ENCODE results near the gene DNAJC12.

DNA sequence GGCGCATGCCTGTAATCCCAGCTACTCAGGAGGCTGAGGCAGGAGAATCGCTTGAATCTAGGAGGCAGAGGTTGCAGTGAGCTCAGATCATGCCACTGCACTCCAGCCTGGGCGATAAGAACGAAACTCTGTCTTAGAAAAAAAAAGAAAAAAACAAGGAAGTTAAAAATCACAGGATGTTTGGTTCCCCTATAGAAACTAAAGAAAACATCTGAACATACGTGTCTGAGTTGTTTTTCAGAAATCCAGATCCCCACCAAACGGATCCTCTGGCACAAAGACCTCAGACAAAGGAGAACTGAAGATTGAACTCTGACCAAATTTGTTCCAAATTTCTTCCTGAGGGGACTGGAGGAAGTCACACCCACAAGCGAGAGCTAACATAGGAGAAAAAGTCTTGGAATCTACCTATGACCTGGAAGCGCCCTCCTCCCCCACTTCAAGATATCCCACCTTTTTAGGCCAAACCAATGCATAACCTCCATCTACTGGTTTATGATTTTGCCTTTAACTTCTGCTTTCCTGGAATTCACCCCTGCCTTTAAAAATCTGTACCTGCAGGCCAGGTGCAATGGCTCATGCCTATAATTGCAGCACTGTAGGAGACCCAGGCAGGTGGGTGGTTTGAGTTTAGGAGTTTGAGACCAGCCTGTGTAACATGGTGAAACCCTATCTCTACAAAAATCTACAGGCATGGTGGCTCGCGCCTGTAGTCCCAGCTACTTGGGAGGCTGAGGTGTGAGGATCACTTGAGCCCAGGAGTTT is 26.8 kb upstream of the DNAJC12 start:
- TF ChIP-seq EZH2phosphoT487 (IDR thresholded peaks at IDR 0.05; ENCODE audit: borderline replicate concordance, low read depth) (no peak), TAF1 (IDR thresholded peaks at IDR 0.05; ENCODE audit: borderline replicate concordance, low read depth, low read length) (no peak), TEAD4 (IDR thresholded peaks at IDR 0.05; ENCODE audit: borderline replicate concordance, insufficient read depth) (no peak), NFIC (IDR thresholded peaks at IDR 0.05; ENCODE audit: borderline replicate concordance) (no peak), CHD2 (IDR thresholded peaks at IDR 0.05; ENCODE audit: low read length, partially characterized antibody) (no peak), FOXM1 (IDR thresholded peaks at IDR 0.05; ENCODE audit: low read depth) (no peak), POLR2AphosphoS5 (IDR thresholded peaks at IDR 0.05; ENCODE audit: low read depth, low read length) (no peak), SIN3A (IDR thresholded peaks at IDR 0.05; ENCODE audit: borderline replicate concordance, low read depth, low read length) (no peak), GABPA (IDR thresholded peaks at IDR 0.05; ENCODE audit: low read depth) (no peak), JUND (IDR thresholded peaks at IDR 0.05) (no peak), RCOR1 (IDR thresholded peaks at IDR 0.05; ENCODE audit: low read length) (no peak)
- TF ChIP-seq, protein P1, sequence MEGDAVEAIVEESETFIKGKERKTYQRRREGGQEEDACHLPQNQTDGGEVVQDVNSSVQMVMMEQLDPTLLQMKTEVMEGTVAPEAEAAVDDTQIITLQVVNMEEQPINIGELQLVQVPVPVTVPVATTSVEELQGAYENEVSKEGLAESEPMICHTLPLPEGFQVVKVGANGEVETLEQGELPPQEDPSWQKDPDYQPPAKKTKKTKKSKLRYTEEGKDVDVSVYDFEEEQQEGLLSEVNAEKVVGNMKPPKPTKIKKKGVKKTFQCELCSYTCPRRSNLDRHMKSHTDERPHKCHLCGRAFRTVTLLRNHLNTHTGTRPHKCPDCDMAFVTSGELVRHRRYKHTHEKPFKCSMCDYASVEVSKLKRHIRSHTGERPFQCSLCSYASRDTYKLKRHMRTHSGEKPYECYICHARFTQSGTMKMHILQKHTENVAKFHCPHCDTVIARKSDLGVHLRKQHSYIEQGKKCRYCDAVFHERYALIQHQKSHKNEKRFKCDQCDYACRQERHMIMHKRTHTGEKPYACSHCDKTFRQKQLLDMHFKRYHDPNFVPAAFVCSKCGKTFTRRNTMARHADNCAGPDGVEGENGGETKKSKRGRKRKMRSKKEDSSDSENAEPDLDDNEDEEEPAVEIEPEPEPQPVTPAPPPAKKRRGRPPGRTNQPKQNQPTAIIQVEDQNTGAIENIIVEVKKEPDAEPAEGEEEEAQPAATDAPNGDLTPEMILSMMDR (IDR thresholded peaks at IDR 0.05): no peak
- TF ChIP-seq, protein P2, sequence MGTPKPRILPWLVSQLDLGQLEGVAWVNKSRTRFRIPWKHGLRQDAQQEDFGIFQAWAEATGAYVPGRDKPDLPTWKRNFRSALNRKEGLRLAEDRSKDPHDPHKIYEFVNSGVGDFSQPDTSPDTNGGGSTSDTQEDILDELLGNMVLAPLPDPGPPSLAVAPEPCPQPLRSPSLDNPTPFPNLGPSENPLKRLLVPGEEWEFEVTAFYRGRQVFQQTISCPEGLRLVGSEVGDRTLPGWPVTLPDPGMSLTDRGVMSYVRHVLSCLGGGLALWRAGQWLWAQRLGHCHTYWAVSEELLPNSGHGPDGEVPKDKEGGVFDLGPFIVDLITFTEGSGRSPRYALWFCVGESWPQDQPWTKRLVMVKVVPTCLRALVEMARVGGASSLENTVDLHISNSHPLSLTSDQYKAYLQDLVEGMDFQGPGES (IDR thresholded peaks at IDR 0.05; ENCODE audit: low read depth, low read length): no peak
